ENCODE data around the gene TRUB2. TPM values are rescaled to one million over a fixed set of nuclear protein-coding genes. Genes with fewer than 3 reads are reported as not detected.
A peak's percentile ranks its signal among the peaks of the same experiment; 100 is the strongest.

Gene TRUB2
- total and polyA plus RNA-seq, 2 of the 13 experiments (the other 11 are each of a cell fraction or from before 2014, with no cell fraction given), result 22.3 to 41.2 TPM

GRCh38 chr9:128322404-128323211, at the start of gene TRUB2, which contains the start of gene COQ4 (continued):
- TF ChIP-seq SMAD9 (CRISPR knock-in tag; IDR thresholded peaks at IDR 0.05) (no peak), EEA1 (CRISPR knock-in tag; IDR thresholded peaks at IDR 0.05; ENCODE audit: borderline replicate concordance) (no peak; the same call in 1 of the 2 replicates), PRPF4 (IDR thresholded peaks at IDR 0.05; ENCODE audit: low read depth, low read length, poor library complexity, severe bottlenecking) (no peak), ZNF430 (CRISPR knock-in tag; IDR thresholded peaks at IDR 0.05) (peak; percentile 56; the same call in 1 of the 2 replicates), ZNF740 (CRISPR knock-in tag; IDR thresholded peaks at IDR 0.05) (no peak; the same call in 1 of the 2 replicates), ZNF260 (CRISPR knock-in tag; IDR thresholded peaks at IDR 0.05; ENCODE audit: borderline replicate concordance, low read depth) (no peak), MEIS2 (CRISPR knock-in tag; IDR thresholded peaks at IDR 0.05) (peak; percentile 22; the same call in 1 of the 2 replicates), MYC (CRISPR knock-in tag; IDR thresholded peaks at IDR 0.05; ENCODE audit: borderline replicate concordance) (peak; percentile 97), NFIB (CRISPR knock-in tag; IDR thresholded peaks at IDR 0.05; ENCODE audit: borderline replicate concordance) (no peak), SRSF9 (IDR thresholded peaks at IDR 0.05; ENCODE audit: borderline replicate concordance, insufficient read depth, low read depth, low read length, poor library complexity, severe bottlenecking) (no peak), ZFP41 (CRISPR knock-in tag; IDR thresholded peaks at IDR 0.05; ENCODE audit: borderline replicate concordance) (peak; percentile 80; the same call in 1 of the 2 replicates), ZNF17 (CRISPR knock-in tag; IDR thresholded peaks at IDR 0.05) (no peak), NR2F2 (IDR thresholded peaks at IDR 0.05; ENCODE audit: borderline replicate concordance, low read depth) (peak; percentile 41; the same call in 1 of the 2 replicates), RERE (CRISPR knock-in tag; IDR thresholded peaks at IDR 0.05; ENCODE audit: low read depth) (no peak; the same call in 1 of the 2 replicates), HOXA7 (CRISPR knock-in tag; IDR thresholded peaks at IDR 0.05) (no peak), BHLHE40 (IDR thresholded peaks at IDR 0.05; ENCODE audit: low read length) (no peak), FOSL1 (CRISPR knock-in tag; IDR thresholded peaks at IDR 0.05; ENCODE audit: borderline replicate concordance) (no peak), ZNF792 (CRISPR knock-in tag; IDR thresholded peaks at IDR 0.05) (peak; percentile 28; the same call in 1 of the 2 replicates), SNRNP70 (IDR thresholded peaks at IDR 0.05; ENCODE audit: low read depth, low read length) (no peak), ZNF567 (CRISPR knock-in tag; IDR thresholded peaks at IDR 0.05; ENCODE audit: borderline replicate concordance) (no peak), ZNF850 (CRISPR knock-in tag; conservative IDR thresholded peaks at IDR 0.05) (peak; percentile 82; the same call in 1 of the 2 replicates), JUNB (CRISPR knock-in tag; IDR thresholded peaks at IDR 0.05; ENCODE audit: borderline replicate concordance) (no peak), CBX5 (CRISPR knock-in tag; IDR thresholded peaks at IDR 0.05; ENCODE audit: borderline replicate concordance) (peak; percentile 76), HIVEP1 (CRISPR knock-in tag; IDR thresholded peaks at IDR 0.05) (peak; percentile 55; the same call in 1 of the 2 replicates)
